Measurements from ENCODE around the gene PATZ1. TPM values are rescaled to one million over a fixed set of nuclear protein-coding genes. Genes with fewer than 3 reads are reported as not detected.

The PATZ1 gene
- total and polyA plus RNA-seq, 2 of the 8 experiments (the other 6 are each of a cell fraction or from before 2014, with no cell fraction given) = 62.1 to 70.9 TPM

- TF ChIP-seq RXRA (IDR thresholded peaks at IDR 0.05; ENCODE audit: insufficient read depth, low read depth, low read length) = no peak
Measured at GRCh38 chr22:31378123-31378522, 32.0 kb upstream of the PATZ1 start (continued).
